GM20000 (cell line): ENCODE results near the gene DNAI2.

Experiments used
- DNase-seq: peaks from one replicate; pipeline ENCODE4 v3.0.0; 2012; ENCODE audit warnings: low spot score
- CTCF ChIP-seq: IDR thresholded peaks from 2 replicates; pipeline ENCODE4 v1.5.1; 2012; ENCODE audit warnings: mild to moderate bottlenecking, control low read depth; ENCODE audit errors: extremely low read depth, missing control alignments

Gene DNAI2

GRCh38 chr17:74343526-74344284, 69.7 kb downstream of the DNAI2 start:
- no peak for TF ChIP-seq CTCF
- DNase-seq = no peak

GRCh38 chr17:74344658-74345057, 70.6 kb downstream of the DNAI2 start:
- no peak for DNase-seq
- TF ChIP-seq CTCF = no peak

GRCh38 chr17:74345433-74346241, 71.6 kb downstream of the DNAI2 start:
- no peak for DNase-seq
- no peak for TF ChIP-seq CTCF

GRCh38 chr17:74347646-74348045, 73.6 kb downstream of the DNAI2 start:
- DNase-seq = no peak
- TF ChIP-seq CTCF = no peak

- no peak for DNase-seq
- no peak for TF ChIP-seq CTCF
These were observed 75.1 kb downstream of the DNAI2 start for GRCh38 chr17:74349120-74349519.

GRCh38 chr17:74350486-74350885, 76.5 kb downstream of the DNAI2 start:
- DNase-seq = no peak
- TF ChIP-seq CTCF = no peak

- TF ChIP-seq CTCF = no peak
- no peak for DNase-seq
These were observed 77.6 kb downstream of the DNAI2 start for GRCh38 chr17:74351552-74352210.
